ENCODE data around the gene CHST8.

The CHST8 gene

GRCh38 chr19:33725567-33725966, 103.8 kb downstream of the CHST8 start:
- no peak for ATAC-seq (ENCODE audit: insufficient read depth, low read depth)
- Histone ChIP-seq H2AFZ (ENCODE audit: low read depth, low read length) (no peak overlapping the region), H3K4me2 (ENCODE audit: insufficient read depth, low read length) (no peak overlapping the region), H3K27ac (ENCODE audit: low read length) (no peak overlapping the region), H3K4me1 (ENCODE audit: insufficient read depth, low read length) (no peaks in the 10 kb centered on the region), H4K20me1 (ENCODE audit: insufficient read depth, low read length) (no peaks in the 10 kb centered on the region), H3K27me3 (ENCODE audit: insufficient read depth, low read length, poor library complexity) (no peaks in the 10 kb centered on the region), H3K79me2 (ENCODE audit: insufficient read depth, low read length) (no peaks in the 10 kb centered on the region), H3K9ac (ENCODE audit: low read depth, low read length) (no peak overlapping the region), H3K36me3 (ENCODE audit: insufficient read depth, low read length) (no peaks in the 10 kb centered on the region), H3K9me3 (ENCODE audit: insufficient read depth, low read length, severe bottlenecking) (no peaks in the 10 kb centered on the region), H3K4me3 (ENCODE audit: low read depth in 1 of 2, low read length in 2 of 2) (no peak overlapping the region)
- DNase-seq: no peak
- TF ChIP-seq CTCF (IDR thresholded peaks at IDR 0.05; ENCODE audit: borderline replicate concordance, extremely low read depth, low read length, poor library complexity, severe bottlenecking) (no peak), EZH2 (IDR thresholded peaks at IDR 0.05; ENCODE audit: borderline replicate concordance, low read depth, low read length, severe bottlenecking) (no peak)

- H3K9ac ChIP-seq (ENCODE audit: low read depth, low read length): no peak overlapping the region
- H3K9me3 ChIP-seq (ENCODE audit: insufficient read depth, low read length, severe bottlenecking): no peaks in the 10 kb centered on the region
- no peak for DNase-seq
- no peaks in the 10 kb centered on the region for H3K36me3 ChIP-seq (ENCODE audit: insufficient read depth, low read length)
- no peak overlapping the region for H3K4me2 ChIP-seq (ENCODE audit: insufficient read depth, low read length)
- H3K79me2 ChIP-seq (ENCODE audit: insufficient read depth, low read length): no peaks in the 10 kb centered on the region
- H2AFZ ChIP-seq (ENCODE audit: low read depth, low read length): no peak overlapping the region
- no peaks in the 10 kb centered on the region for H3K4me1 ChIP-seq (ENCODE audit: insufficient read depth, low read length)
- H4K20me1 ChIP-seq (ENCODE audit: insufficient read depth, low read length): no peaks in the 10 kb centered on the region
- no peaks in the 10 kb centered on the region for H3K27me3 ChIP-seq (ENCODE audit: insufficient read depth, low read length, poor library complexity)
- H3K4me3 ChIP-seq (ENCODE audit: low read depth in 1 of 2, low read length in 2 of 2): no peak overlapping the region
- TF ChIP-seq CTCF (IDR thresholded peaks at IDR 0.05; ENCODE audit: borderline replicate concordance, extremely low read depth, low read length, poor library complexity, severe bottlenecking): no peak
- no peak for TF ChIP-seq EZH2 (IDR thresholded peaks at IDR 0.05; ENCODE audit: borderline replicate concordance, low read depth, low read length, severe bottlenecking)
- no peak overlapping the region for H3K27ac ChIP-seq (ENCODE audit: low read length)
- ATAC-seq (ENCODE audit: insufficient read depth, low read depth): no peak
These were observed 105.0 kb downstream of the CHST8 start for GRCh38 chr19:33726756-33727155.

- no peaks in the 10 kb centered on the region for H3K4me1 ChIP-seq (ENCODE audit: insufficient read depth, low read length)
- no peak overlapping the region for H2AFZ ChIP-seq (ENCODE audit: low read depth, low read length)
- H3K27me3 ChIP-seq (ENCODE audit: insufficient read depth, low read length, poor library complexity): no peaks in the 10 kb centered on the region
- TF ChIP-seq CTCF (IDR thresholded peaks at IDR 0.05; ENCODE audit: borderline replicate concordance, extremely low read depth, low read length, poor library complexity, severe bottlenecking) (no peak), EZH2 (IDR thresholded peaks at IDR 0.05; ENCODE audit: borderline replicate concordance, low read depth, low read length, severe bottlenecking) (no peak)
- H4K20me1 ChIP-seq (ENCODE audit: insufficient read depth, low read length): no peaks in the 10 kb centered on the region
- H3K9me3 ChIP-seq (ENCODE audit: insufficient read depth, low read length, severe bottlenecking): no peaks in the 10 kb centered on the region
- no peak overlapping the region for H3K4me3 ChIP-seq (ENCODE audit: low read depth in 1 of 2, low read length in 2 of 2)
- no peak overlapping the region for H3K27ac ChIP-seq (ENCODE audit: low read length)
- H3K4me2 ChIP-seq (ENCODE audit: insufficient read depth, low read length): no peak overlapping the region
- no peaks in the 10 kb centered on the region for H3K79me2 ChIP-seq (ENCODE audit: insufficient read depth, low read length)
- DNase-seq: no peak
- no peaks in the 10 kb centered on the region for H3K36me3 ChIP-seq (ENCODE audit: insufficient read depth, low read length)
- no peak for ATAC-seq (ENCODE audit: insufficient read depth, low read depth)
- H3K9ac ChIP-seq (ENCODE audit: low read depth, low read length): no peak overlapping the region
These were observed 105.7 kb downstream of the CHST8 start for GRCh38 chr19:33727331-33727998.
